ENCODE results near the gene SSX2.
"Not testable (repeated sequence)": the region's sequence is repeated elsewhere in the genome, so short reads cannot be mapped to it uniquely, and the experiment has no call there.

SSX2 gene

DNA sequence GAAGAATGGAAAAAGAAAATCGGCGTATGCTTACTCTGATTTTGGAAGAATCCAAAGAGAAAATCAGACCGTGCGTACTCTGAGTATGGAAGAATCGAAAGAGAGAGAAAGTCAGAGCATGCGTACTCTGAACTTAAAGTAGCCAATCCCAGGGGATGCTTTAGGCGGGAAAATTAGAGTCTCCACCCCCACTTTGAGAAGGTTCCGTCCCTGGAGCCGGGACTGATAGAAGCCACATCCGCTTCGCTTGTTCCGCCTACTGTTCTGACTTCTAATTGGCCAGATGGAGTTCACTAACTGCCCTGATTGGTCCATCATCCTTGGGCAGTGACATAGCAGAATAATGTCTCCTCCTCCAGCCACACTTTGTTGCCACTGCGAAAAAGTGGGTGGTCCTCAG lies at the start of gene SSX2:
TSS of gene SSX2 (minus strand) at position 101 of the 400 bp plus-strand sequence. CDS start 1,429 bp downstream, outside the sequence.
- DNase-seq (ENCODE audit: extremely low read depth, low read depth), result not testable (repeated sequence)

DNA sequence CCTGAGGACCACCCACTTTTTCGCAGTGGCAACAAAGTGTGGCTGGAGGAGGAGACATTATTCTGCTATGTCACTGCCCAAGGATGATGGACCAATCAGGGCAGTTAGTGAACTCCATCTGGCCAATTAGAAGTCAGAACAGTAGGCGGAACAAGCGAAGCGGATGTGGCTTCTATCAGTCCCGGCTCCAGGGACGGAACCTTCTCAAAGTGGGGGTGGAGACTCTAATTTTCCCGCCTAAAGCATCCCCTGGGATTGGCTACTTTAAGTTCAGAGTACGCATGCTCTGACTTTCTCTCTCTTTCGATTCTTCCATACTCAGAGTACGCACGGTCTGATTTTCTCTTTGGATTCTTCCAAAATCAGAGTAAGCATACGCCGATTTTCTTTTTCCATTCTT lies 44.0 kb upstream of the SSX2 start, which contains the start of gene SSX2B:
TSS of gene SSX2B (plus strand) at position 301 of the 400 bp plus-strand sequence. CDS start 1,429 bp downstream, outside the sequence.
- DNase-seq (ENCODE audit: extremely low read depth, low read depth), result not testable (repeated sequence)

GRCh38 chrX:52692034-52692433 lies 14.9 kb downstream of the SSX2 start:
- not testable (repeated sequence) for DNase-seq (ENCODE audit: extremely low read depth, low read depth)

- DNase-seq (ENCODE audit: extremely low read depth, low read depth), result not testable (repeated sequence)
Observed at GRCh38 chrX:52662218-52662617, 44.8 kb downstream of the SSX2 start.

DNA sequence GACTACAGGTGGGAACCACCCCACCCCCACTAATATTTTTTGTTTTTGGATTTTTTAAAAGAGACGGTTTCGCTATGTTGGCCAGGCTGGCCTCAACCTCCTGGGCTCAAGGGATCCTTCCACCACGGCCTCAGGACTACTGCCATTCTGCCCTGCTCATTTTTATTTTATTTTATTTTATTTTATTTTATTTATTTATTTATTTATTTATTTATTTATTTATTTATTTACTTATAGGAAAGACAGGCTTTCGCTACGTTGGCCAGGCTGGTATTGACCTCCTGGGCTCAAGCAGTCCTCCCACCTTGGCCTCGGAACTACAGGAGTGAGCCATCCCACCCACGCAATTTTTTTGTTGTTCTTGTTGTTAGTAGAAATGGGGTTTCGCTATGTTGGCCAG lies 51.5 kb downstream of the SSX2 start:
- DNase-seq (ENCODE audit: extremely low read depth, low read depth), result not testable (repeated sequence)

GRCh38 chrX:52654800-52655199 lies 52.2 kb downstream of the SSX2 start, which contains the start of gene SSX7:
Gene SSX7, minus strand, starts transcription at chrX:52654900. Its CDS starts 1,428 bp downstream, at chrX:52653472.
- not testable (repeated sequence) for DNase-seq (ENCODE audit: extremely low read depth, low read depth)

GRCh38 chrX:52650676-52651075 lies 56.3 kb downstream of the SSX2 start:
- not testable (repeated sequence) for DNase-seq (ENCODE audit: extremely low read depth, low read depth)

DNA sequence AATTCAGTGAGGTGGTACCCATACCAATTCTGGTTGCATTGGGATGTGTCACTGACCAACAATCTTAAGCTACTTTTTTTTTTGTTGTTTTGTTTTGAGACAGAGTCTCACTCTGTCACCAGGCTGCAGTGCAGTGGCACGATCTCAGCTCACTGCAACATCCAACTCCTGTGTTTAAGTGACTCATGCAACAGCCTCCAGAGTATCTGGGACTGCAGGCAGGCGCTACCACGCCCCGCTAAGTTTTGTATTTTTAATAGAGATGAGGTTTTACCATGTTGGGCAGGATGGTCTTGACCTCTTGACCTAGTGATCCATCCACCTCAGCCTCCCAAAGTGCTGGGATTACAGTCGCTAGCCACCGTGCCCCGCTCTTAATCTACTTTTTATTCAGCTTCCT lies 58.0 kb downstream of the SSX2 start:
- DNase-seq (ENCODE audit: extremely low read depth, low read depth), result not testable (repeated sequence)
